Measurements from ENCODE around the gene METTL21C. TPM values are rescaled to one million over a fixed set of nuclear protein-coding genes. Genes with fewer than 3 reads are reported as not detected.

METTL21C gene
- total RNA-seq, 2 donors from 2014 or later: not detected

DNA sequence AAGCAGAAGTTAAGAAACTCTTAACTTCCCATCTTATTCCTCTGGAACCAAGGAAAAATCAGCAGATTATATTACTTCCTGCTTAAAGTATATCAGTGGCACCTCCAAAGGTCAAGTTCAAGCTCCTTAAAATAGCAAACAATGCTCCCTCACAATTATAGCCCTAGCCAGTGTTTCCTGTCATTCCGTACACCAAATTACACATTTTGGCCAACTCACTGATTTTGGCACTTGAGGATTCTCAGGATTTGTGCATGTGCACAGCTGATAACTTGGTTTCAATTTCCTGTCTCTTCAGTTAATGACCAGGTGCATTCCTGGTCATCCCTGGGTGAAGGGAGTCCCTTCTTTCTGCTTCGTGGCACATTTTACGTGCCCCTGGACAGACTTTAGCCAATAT, 56.1 kb downstream of the METTL21C start:
- Mint-ChIP-seq H3K9me3 (no peaks in the 10 kb centered on the region), H3K36me3 (peaks cover 28% of the 10 kb centered on the region), H3K27me3 (no peaks in the 10 kb centered on the region), H3K4me3 (no peak overlapping the region), H3K27ac (peak overlapping the region in 1 of 2 donors; percentile 3), H3K4me1 (ENCODE audit: low read depth in 2 of 2) (peaks cover 0 to 3% of the 10 kb centered on the region in 2 donors)
- ATAC-seq (no peak), DNase-seq (ENCODE audit: low spot score) (no peak)

Other genes starting within 250 kb of the METTL21C start
- 10 to 100 TPM; 60.2 to 99.3 TPM for gene TPP2, start 98.1 kb downstream of the METTL21C start, total RNA-seq
- gene TEX30, start 78.7 kb upstream of the METTL21C start, total RNA-seq: 10 to 100 TPM; 23.3 to 29.1 TPM
- 1 to 10 TPM; 5.4 to 5.5 TPM for gene POGLUT2, start 103.9 kb upstream of the METTL21C start, total RNA-seq
- 10 to 100 TPM; 14.5 to 23.4 TPM for gene BIVM, start 104.1 kb upstream of the METTL21C start, total RNA-seq
- 10 to 100 TPM; 66.5 to 71.0 TPM for gene ERCC5, start 151.0 kb upstream of the METTL21C start, total RNA-seq